Measurements from ENCODE around the gene COL9A3. TPM values are rescaled to one million over a fixed set of nuclear protein-coding genes. Genes with fewer than 3 reads are reported as not detected.
"Not testable (repeated sequence)": the region's sequence is repeated elsewhere in the genome, so short reads cannot be mapped to it uniquely, and the experiment has no call there.

Gene COL9A3
- total and polyA plus RNA-seq, 8 donors: 2.3 to 107 (median 56.2) TPM

- H3K27me3 ChIP-seq: no peaks in the 10 kb centered on the region
- no peaks in the 10 kb centered on the region for H3K4me1 ChIP-seq
- peaks cover 0 to 33% of the 10 kb centered on the region in 2 donors for H3K36me3 ChIP-seq
- DNase-seq (no peak), ATAC-seq (no peak)
- intact Hi-C loops (cut with DNase I): no loop called here
- H3K27ac ChIP-seq: no peak overlapping the region
- no peak overlapping the region for H3K4me3 ChIP-seq
- TF ChIP-seq CTCF (IDR thresholded peaks at IDR 0.05): no peak
- H3K9me3 ChIP-seq: no peaks in the 10 kb centered on the region
Measured at GRCh38 chr20:62850333-62850974, 33.6 kb downstream of the COL9A3 start.

GRCh38 chr20:62852196-62852595 is 35.3 kb downstream of the COL9A3 start:
- H3K27me3 ChIP-seq: no peaks in the 10 kb centered on the region
- intact Hi-C loops (cut with DNase I): no loop called here
- H3K9me3 ChIP-seq: no peaks in the 10 kb centered on the region
- DNase-seq: no peak
- no peak overlapping the region for H3K27ac ChIP-seq
- TF ChIP-seq CTCF (IDR thresholded peaks at IDR 0.05): no peak
- ATAC-seq: no peak
- H3K4me3 ChIP-seq: no peak overlapping the region
- peaks cover 0 to 33% of the 10 kb centered on the region in 2 donors for H3K36me3 ChIP-seq
- H3K4me1 ChIP-seq: no peaks in the 10 kb centered on the region

GRCh38 chr20:62852841-62853240 is 36.0 kb downstream of the COL9A3 start:
- no peak overlapping the region for H3K27ac ChIP-seq
- no peaks in the 10 kb centered on the region for H3K27me3 ChIP-seq
- no peak overlapping the region for H3K4me3 ChIP-seq
- H3K4me1 ChIP-seq: no peaks in the 10 kb centered on the region
- H3K9me3 ChIP-seq: no peaks in the 10 kb centered on the region
- intact Hi-C loops (cut with DNase I): no loop called here
- DNase-seq (no peak), ATAC-seq (no peak)
- H3K36me3 ChIP-seq: peaks cover 0 to 36% of the 10 kb centered on the region in 2 donors
- no peak for TF ChIP-seq CTCF (IDR thresholded peaks at IDR 0.05)

- H3K9me3 ChIP-seq; ATAC-seq; H3K4me3 ChIP-seq; H3K27me3 ChIP-seq; H3K27ac ChIP-seq; intact Hi-C loops (cut with DNase I); H3K4me1 ChIP-seq: not testable (repeated sequence)
- peak in 1 of 4 donors; percentile 1 for DNase-seq
- H3K36me3 ChIP-seq: peaks cover 0 to 36% of the 10 kb centered on the region in 2 donors
Measured at GRCh38 chr20:62853304-62853703, 36.5 kb downstream of the COL9A3 start.

GRCh38 chr20:62854121-62854520 is 37.3 kb downstream of the COL9A3 start:
- H3K36me3 ChIP-seq: peaks cover 0 to 36% of the 10 kb centered on the region in 2 donors
- intact Hi-C loops (cut with DNase I): no loop called here
- H3K27me3 ChIP-seq: no peaks in the 10 kb centered on the region
- no peak for TF ChIP-seq CTCF (IDR thresholded peaks at IDR 0.05)
- DNase-seq (peak in 1 of 4 donors; percentile 24), ATAC-seq (no peak)
- no peak overlapping the region for H3K4me3 ChIP-seq
- H3K9me3 ChIP-seq: no peaks in the 10 kb centered on the region
- no peak overlapping the region for H3K27ac ChIP-seq
- H3K4me1 ChIP-seq: no peaks in the 10 kb centered on the region

- intact Hi-C loops (cut with DNase I): no loop called here
- Histone ChIP-seq H3K36me3 (peaks cover 0 to 36% of the 10 kb centered on the region in 2 donors), H3K4me1 (peaks cover 2 to 6% of the 10 kb centered on the region in 2 donors), H3K27ac (no peak overlapping the region), H3K9me3 (no peaks in the 10 kb centered on the region), H3K4me3 (no peak overlapping the region), H3K27me3 (peaks cover 0 to 5% of the 10 kb centered on the region in 2 donors)
- ATAC-seq: no peak
- TF ChIP-seq CTCF (IDR thresholded peaks at IDR 0.05): no peak
- no peak for DNase-seq
Measured at GRCh38 chr20:62855120-62855519, 38.3 kb downstream of the COL9A3 start.
